DND-41 (cell line): ENCODE results near the gene ATP1A1.

Source experiments
- ATAC-seq: fragments of 200-7000 bp; cut with Tn5 transposase; 3 replicates; pipeline ENCODE4 v1.9.1; 2021; ENCODE audit warnings: low read depth; ENCODE audit not compliant: insufficient read depth
- DNase-seq: peaks from one replicate; pipeline ENCODE4 v3.0.0-alpha.2; 2020
- H2AFZ ChIP-seq: 2 replicates; pipeline ENCODE4 v1.6.0; 2012; ENCODE audit warnings: low read depth, low read length
- H3K27ac ChIP-seq: 2 replicates; pipeline ENCODE4 v1.5.1; 2012; ENCODE audit warnings: low read length, inconsistent platforms
- H3K27me3 ChIP-seq: fragments of 200-600 bp; sonication (generic); 2 replicates; pipeline ENCODE4 v1.6.0; 2012; ENCODE audit warnings: low read length, mild to moderate bottlenecking, inconsistent platforms; ENCODE audit not compliant: insufficient read depth, poor library complexity
- H3K36me3 ChIP-seq: 2 replicates; pipeline ENCODE4 v1.5.1; 2012; ENCODE audit warnings: low read length, inconsistent platforms; ENCODE audit not compliant: insufficient read depth
- H3K4me1 ChIP-seq: 2 replicates; pipeline ENCODE4 v1.5.1; 2012; ENCODE audit warnings: mild to moderate bottlenecking, low read length; ENCODE audit not compliant: insufficient read depth
- H3K4me2 ChIP-seq: 2 replicates; pipeline ENCODE4 v1.6.0; 2012; ENCODE audit warnings: mild to moderate bottlenecking, moderate library complexity, low read length, inconsistent platforms; ENCODE audit not compliant: insufficient read depth
- H3K4me3 ChIP-seq, 2 experiments: fragments of 200-600 bp in 1 of 2; shearing (Covaris generic) in 1 of 2; 2 replicates each; pipeline ENCODE4 v1.5.1; 2012 to 2016; ENCODE audit warnings: inconsistent platforms in 2 of 2, low read length in 2 of 2, mild to moderate bottlenecking in 2 of 2, low read depth in 1 of 2, moderate library complexity in 1 of 2
- H3K79me2 ChIP-seq: 2 replicates; pipeline ENCODE4 v1.6.0; 2012; ENCODE audit warnings: low read length, inconsistent platforms; ENCODE audit not compliant: insufficient read depth
- H3K9ac ChIP-seq: 2 replicates; pipeline ENCODE4 v1.6.0; 2012; ENCODE audit warnings: low read depth, mild to moderate bottlenecking, inconsistent platforms, low read length, moderate library complexity
- H3K9me3 ChIP-seq: 2 replicates; pipeline ENCODE4 v1.5.1; 2012; ENCODE audit warnings: low read length, moderate library complexity, mild to moderate bottlenecking, inconsistent platforms; ENCODE audit not compliant: insufficient read depth, severe bottlenecking
- H4K20me1 ChIP-seq: 2 replicates; pipeline ENCODE4 v1.6.0; 2012; ENCODE audit warnings: low read length; ENCODE audit not compliant: insufficient read depth
- CTCF ChIP-seq: IDR thresholded peaks from 2 replicates; pipeline ENCODE4 v1.5.1; 2012; ENCODE audit warnings: borderline replicate concordance, low read length, moderate library complexity, mild to moderate bottlenecking; ENCODE audit not compliant: poor library complexity, severe bottlenecking; ENCODE audit errors: extremely low read depth
- EZH2 ChIP-seq: IDR thresholded peaks from 3 replicates; pipeline ENCODE4 v1.6.1; 2012; ENCODE audit warnings: borderline replicate concordance, low read depth, mild to moderate bottlenecking, moderate library complexity, low read length, inconsistent platforms; ENCODE audit not compliant: severe bottlenecking

The ATP1A1 gene

GRCh38 chr1:116372651-116373430 lies at the start of gene ATP1A1:
Gene ATP1A1, plus strand, starts transcription at chr1:116373244. Its CDS starts 268 bp downstream, at chr1:116373512.
- Histone ChIP-seq H3K36me3 (peaks cover 3% of the 10 kb centered on the region; the same call in 1 of the 2 replicates), H3K79me2 (peaks cover 41% of the 10 kb centered on the region), H3K27ac (peak within 1 kb of the TSS; percentile 73), H2AFZ (peak within 1 kb of the TSS; percentile 90), H3K4me3 (peak within 1 kb of the TSS; percentile 61 to 86), H3K4me2 (peak within 1 kb of the TSS; percentile 95), H3K9me3 (no peaks in the 10 kb centered on the region), H4K20me1 (peaks cover 30% of the 10 kb centered on the region; the same call in 1 of the 2 replicates), H3K27me3 (no peaks in the 10 kb centered on the region), H3K4me1 (peaks cover 36% of the 10 kb centered on the region), H3K9ac (peak within 1 kb of the TSS; percentile 86)
- ATAC-seq = peak; percentile 78
- TF ChIP-seq EZH2 (no peak), CTCF (no peak)
- peak; percentile 93 for DNase-seq

GRCh38 chr1:116323491-116323890 lies 49.6 kb upstream of the ATP1A1 start:
- H3K9me3 ChIP-seq = no peaks in the 10 kb centered on the region
- H3K4me2 ChIP-seq = no peak overlapping the region
- H2AFZ ChIP-seq = no peak overlapping the region
- DNase-seq (no peak), ATAC-seq (no peak)
- H3K79me2 ChIP-seq = no peaks in the 10 kb centered on the region
- H3K27me3 ChIP-seq = no peaks in the 10 kb centered on the region
- no peak overlapping the region for H3K9ac ChIP-seq
- H3K4me3 ChIP-seq = no peak overlapping the region
- H3K27ac ChIP-seq = no peak overlapping the region
- H3K36me3 ChIP-seq = no peaks in the 10 kb centered on the region
- no peak for TF ChIP-seq EZH2
- no peak for TF ChIP-seq CTCF
- peaks cover 45% of the 10 kb centered on the region for H3K4me1 ChIP-seq
- no peaks in the 10 kb centered on the region for H4K20me1 ChIP-seq

DNA sequence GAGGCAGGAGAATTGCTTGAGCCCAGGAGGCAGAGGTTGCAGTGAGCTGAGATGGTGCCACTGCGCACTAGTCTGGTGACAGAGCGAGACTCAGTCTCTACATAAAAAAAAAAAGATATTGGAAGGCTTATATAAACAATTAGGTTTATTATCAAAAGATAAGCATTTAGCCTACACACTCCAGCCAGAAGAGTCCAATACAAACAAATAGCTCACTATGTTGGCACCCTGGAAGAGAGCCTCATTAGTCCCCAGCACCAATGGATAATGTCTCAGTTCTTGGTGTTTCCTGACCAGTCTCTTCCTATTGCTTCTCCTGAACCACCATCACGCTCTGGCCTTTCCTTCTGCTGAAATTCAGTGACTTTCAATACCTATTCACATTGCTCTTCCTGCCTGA lies 48.6 kb upstream of the ATP1A1 start:
- no peaks in the 10 kb centered on the region for H4K20me1 ChIP-seq
- no peaks in the 10 kb centered on the region for H3K79me2 ChIP-seq
- peaks cover 45% of the 10 kb centered on the region for H3K4me1 ChIP-seq
- no peaks in the 10 kb centered on the region for H3K27me3 ChIP-seq
- H3K36me3 ChIP-seq = no peaks in the 10 kb centered on the region
- H3K9ac ChIP-seq = no peak overlapping the region
- no peak for TF ChIP-seq EZH2
- TF ChIP-seq CTCF = no peak
- peak overlapping the region; percentile 28; the same call in 1 of the 2 replicates for H3K27ac ChIP-seq
- DNase-seq (no peak), ATAC-seq (no peak)
- no peak overlapping the region for H3K4me3 ChIP-seq
- no peaks in the 10 kb centered on the region for H3K9me3 ChIP-seq
- no peak overlapping the region for H3K4me2 ChIP-seq
- no peak overlapping the region for H2AFZ ChIP-seq
